Activated T-cell treated with anti-CD3 and anti-CD28 coated beads, Interleukin-2, amount 50 U/mL, for 48 hours (primary cell): Measurements from ENCODE around the gene CTRB1.
"Not testable (repeated sequence)": the region's sequence is repeated elsewhere in the genome, so short reads cannot be mapped to it uniquely, and the experiment has no call there.

Source experiments
- DNase-seq, 2 experiments: peaks; one replicate each; pipeline ENCODE4 v3.0.0-alpha.2; 2020

The CTRB1 gene

DNA sequence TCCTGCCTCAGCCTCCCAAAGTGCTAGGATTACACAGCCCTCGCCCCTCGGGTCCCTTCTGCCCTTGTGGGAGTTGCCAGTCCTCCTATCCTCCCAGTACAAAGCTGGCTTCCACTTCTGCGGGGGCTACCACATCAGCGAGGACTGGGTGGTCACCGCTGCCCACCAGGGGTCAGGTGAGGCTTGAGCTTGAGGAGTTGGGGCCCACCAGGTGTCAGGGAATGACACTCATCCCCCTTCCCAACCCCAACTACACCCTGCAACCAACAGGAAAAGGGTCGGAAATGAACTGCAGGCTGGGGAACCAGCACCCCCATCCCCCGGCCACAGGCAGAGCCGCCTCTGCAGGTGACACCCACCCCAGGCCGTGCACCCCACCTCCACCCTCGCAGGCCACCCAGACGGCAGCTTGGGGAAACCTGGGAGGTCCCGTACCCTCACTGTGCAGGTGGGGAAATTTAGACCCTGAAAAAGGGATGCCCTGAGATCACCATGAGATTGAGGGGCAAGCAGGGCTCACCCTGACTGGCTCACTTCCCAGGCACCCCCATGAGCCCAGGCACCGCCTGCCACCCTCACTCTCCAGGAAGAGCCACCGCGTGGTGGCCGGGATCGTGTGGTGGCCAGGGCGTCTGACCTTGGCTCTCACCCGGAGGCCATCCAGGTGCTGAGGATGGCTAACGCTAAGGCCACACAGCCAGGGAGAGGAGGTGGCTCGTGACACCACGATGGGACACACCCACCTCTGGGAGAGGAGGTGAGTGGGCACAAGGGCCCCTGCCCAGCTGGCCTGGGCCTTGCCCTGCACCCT is 8.0 kb downstream of the CTRB1 start:
- no peak for DNase-seq

DNA sequence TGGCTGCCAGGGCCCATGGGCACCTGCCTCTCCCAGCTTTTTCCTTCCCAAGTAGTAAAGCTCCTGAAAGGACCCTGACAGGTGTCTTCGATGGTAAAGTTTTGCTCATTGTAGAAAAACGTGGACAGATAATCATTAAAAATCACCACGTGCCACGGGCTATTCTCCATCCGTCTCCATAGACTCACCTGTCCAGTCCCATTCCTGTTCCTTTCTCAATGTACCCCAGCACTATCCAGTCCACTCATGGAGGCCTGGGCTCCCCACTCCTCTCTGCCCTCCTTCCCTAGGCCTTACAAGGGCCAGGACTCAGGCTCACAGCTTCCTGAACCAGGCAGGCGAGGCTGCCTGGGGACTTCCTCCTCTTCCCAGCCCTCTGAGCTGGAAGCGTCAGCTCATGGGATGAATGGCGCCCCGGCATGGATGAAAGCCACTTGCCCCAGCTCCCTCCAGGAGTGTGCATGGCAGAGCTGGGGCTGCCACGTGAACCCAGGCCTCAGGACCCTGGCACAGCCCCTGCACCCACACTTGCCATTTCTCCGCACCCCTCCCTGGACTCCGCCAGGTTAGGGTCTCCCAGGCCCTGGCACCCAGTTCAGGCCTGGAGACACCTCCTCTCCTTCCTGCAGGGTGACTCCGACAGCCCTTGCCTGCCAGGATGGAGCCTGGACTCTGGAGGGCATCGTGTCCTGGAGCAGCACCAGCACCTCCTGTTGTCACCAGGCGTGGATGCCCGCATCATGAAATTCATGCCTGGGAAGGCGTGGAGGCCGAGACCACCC is 8.8 kb downstream of the CTRB1 start:
- no peak for DNase-seq

DNA sequence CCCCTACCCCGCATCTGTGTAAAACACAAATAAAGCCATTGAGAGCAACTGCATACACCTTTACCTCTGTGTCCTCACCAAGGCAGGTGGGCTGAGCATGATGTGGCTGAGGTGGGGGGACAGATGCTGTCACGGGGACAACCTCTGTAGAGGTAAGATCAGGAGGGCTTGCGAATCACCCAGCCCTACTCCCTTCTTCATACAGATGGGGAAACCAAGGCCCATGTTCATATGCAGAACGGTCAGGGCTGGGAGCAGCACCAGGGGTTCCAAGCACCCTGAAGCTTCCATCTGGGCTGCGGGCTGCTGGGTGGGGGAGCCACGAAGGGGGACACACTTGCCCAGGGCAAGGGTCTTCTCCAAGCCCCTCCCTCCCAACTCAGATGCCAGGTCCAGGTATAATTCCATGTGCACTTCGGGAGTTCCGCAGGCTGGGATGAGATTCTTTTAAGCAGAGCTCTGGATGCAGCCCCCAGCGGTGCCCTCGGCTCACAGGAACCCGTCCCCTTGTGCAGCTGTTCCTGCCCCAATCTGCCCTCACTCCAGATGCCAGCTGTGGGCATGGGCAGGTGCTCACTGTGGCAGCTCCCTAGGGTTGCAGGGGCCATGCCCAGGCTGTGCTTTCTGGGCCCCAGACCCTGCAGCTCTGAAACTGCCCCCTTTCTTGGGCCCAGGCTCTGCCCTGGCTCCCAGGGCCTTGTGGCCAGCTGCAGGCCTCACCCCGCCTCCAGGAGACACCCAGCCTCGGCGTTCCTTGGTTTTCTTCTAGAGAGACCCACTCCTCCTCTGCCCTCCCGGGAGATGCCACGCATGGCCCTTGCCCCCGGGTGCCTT is 9.6 kb downstream of the CTRB1 start:
- DNase-seq: no peak

DNA sequence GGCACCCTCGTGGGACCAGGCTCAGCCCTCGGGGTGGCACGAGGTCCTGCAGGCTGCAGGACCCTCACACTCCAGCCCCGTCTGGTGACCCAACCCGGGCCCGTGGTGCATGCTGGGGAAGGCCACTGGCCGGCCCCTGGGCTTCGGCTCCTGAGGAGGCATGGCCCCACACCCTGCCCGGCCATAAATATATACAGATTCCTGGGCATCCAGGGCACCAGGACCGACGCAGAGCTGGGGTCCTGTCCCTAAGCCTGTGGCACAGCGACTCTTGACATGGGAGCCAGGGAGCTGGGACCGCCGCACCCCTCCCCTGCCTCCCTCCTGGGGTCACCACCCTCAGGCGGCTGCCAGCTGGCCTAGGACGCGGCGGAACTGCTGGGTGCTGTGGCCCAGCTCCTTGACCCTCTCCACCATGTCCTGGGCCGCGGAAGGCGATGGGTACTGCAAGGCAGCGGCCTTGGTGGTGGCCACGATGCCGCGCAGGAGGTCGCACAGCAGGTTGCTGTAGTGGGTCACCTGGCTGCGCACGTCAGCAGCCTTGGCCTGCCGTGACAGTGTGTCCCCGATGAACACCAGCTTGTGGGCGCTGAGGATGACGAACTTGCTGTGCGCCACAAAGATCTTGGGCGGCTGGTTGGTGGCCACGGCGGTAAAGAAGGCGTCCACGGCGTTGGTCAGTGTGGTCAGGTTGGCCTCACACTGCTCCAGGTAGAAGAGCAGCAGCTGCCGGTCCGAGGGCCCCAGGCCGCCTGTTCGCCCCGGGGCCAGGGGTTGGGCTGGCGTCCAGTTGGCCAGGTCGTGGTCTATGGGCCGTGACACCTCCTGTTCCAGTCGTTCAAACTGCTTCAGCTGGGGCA is 10.6 kb downstream of the CTRB1 start:
- no peak for DNase-seq

DNA sequence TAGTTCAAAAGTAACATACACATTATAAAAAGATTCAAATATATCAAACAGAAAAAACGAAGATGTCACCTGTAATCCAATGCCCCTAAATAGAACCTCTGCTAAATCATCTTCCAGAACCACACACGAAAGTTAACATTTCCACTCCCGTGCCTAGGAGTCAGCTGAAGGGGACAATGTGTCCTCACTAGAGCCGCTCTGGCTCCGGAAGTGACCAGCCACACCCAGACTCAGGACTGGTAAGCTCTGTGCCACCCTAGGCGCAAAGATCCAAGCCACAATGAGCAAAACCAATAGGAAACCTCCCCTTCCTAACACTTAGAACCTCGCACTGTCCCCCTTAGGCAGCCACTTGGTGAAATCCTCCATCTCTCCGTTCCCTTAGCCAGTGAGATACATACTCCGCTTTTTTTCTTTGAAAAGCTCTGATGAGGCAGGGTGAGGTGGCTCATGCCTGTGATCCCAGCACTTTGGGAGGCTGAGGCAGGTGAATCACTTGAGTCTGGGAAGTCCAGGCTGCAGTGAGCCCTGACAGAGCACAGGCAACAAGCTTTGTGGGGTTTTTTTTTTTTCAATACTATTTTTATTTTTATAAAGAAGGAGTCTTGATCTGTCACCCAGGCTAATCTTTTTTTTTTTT is 11.8 kb downstream of the CTRB1 start:
- no peak for DNase-seq

DNA sequence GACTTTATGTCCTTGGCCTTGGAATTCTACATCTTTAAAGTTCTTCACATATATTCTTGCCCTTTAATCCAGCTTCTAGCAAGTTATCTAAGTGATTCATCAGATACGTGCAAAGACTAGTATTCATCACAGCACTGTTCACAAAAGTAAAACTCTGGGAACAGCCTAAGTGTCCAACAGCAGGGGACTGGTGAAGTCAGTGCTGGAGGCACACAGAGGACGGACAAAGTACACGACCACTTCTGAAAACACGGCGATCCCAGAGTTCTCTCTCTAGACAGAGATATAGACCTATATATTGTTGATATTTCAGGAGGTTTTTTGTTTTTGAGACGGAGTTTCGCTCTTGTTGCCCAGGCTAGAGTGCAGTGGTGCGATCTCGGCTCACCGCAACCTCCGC is 12.8 kb downstream of the CTRB1 start:
- DNase-seq: no peak

DNA sequence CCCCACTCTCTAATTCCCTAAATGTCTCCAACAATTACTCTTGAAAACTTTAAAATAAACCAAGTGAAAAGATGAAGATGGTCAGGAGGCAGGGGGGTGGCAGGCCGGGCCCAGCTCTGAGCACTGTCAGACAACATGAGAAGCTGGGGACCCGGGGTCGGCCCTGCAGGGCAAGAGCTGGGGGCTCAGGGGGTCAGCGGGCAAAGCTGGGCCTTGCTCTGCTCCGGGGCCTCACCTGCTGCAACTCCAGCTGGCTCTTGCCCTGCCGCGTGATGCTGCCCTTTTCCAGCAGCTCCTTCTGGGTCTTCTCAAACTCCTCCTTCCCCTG is 14.8 kb downstream of the CTRB1 start:
- DNase-seq: no peak

DNA sequence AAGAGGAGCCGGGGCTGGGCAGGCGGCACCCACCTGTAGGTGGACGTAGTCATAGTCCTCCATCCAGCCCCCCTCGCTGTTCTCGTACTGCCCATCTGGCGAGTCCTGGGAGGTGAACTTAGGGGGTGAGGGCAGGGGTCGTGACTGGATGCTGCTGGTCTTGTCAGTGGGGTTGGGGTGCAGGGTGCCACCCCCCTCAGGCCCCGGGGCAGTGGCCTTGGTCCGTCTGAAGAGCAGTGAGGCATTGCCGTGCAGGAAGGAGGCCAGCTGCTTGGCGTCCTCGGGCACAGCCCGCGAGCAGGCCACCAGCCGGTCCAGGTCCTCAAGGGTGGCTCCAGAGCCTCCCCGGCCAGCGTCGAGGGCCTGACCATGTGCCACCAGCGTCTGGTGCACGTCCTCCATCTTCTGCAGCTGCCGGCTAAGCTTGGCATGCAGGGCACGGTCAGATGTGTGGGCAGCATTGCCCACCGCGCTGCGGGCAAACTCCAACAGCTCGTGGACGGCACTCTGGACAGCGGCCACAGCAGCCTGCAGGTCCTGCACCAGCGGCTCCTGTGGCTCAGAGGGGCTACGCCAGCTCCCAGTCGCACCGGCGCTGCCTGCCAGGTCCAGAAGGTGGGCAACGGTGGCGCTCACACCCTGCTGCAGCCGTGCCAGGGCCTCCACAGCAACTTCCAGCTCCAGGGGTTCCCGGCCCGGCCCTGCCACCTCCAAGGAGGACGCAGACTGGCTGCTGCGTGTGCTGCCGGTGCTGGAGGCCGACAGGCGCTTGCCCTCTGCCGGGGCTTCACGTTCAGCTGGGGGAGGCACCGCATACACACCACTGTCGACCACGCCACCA is 16.3 kb downstream of the CTRB1 start:
- DNase-seq: no peak

DNA sequence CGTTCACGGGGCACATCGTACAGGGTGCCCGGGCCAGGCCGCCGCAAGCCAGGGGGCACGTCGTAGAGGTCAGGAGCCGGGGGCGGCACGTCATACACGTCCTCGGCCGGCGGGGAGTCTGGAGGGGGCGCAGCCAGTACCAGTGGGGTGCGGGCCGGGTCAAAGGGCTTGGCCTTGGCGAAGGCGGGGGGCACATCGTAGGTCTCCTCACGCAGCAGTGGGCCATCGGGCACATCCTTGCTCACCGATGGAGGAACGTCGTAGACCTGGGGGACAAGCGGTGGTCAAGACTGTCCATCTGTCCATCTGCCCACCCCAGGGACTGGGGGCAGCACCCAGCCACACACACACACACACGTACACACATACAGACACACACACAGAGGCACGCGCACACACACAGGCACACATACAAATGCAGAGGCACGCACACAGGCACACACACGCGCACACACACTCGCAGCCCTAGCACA is 17.0 kb downstream of the CTRB1 start:
- no peak for DNase-seq

DNA sequence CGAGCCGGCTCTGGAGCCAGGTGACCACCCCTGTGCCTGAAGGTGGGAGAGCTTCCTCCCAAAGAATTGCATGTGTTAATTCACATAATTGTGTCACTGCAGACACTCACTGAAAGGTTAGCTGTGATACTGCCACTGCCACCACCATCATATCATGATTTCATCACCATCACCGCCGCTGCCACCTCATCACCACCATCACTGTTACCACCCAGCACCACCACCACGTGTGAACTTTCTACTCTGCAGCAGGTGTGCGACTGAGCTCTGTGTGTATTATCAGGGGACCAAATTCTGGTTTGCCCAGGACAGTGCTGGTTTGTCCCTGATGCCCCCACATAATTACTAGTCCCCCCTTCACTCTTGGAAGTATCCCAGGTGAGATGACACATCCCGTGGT is 17.4 kb downstream of the CTRB1 start:
- peak; percentile 49 to 62 for DNase-seq

DNA sequence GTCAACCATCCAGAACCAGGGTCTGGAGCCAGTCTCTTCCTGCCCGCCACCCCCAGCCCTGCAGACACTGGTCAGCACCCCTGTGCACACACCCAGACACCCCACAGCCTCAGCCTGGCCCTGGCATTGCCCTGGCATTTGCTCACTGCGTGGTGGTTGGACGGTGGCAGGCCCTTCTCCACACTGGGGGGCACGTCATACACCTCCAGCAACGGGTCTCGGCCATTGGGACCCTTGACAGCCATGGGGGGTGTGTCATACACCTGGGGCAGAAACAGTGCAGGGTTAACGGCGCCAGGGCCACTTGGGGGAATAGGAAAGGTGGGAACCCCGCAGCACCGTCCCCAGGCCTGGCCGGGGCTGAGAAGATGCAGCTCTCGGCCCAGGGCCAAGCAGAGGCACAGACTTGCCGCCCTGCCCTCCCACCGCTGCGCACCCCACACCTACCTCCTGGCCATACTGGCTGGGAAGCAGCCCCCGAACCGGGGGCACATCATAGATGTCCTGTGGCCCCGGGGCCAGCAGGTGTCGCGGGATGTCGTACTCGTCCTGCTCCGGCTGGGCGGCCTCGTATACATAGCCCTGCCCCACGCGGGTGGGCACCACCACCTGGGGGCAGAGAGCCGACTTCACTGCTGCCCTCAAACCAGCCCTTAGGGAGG is 18.1 kb downstream of the CTRB1 start:
- DNase-seq: no peak

DNA sequence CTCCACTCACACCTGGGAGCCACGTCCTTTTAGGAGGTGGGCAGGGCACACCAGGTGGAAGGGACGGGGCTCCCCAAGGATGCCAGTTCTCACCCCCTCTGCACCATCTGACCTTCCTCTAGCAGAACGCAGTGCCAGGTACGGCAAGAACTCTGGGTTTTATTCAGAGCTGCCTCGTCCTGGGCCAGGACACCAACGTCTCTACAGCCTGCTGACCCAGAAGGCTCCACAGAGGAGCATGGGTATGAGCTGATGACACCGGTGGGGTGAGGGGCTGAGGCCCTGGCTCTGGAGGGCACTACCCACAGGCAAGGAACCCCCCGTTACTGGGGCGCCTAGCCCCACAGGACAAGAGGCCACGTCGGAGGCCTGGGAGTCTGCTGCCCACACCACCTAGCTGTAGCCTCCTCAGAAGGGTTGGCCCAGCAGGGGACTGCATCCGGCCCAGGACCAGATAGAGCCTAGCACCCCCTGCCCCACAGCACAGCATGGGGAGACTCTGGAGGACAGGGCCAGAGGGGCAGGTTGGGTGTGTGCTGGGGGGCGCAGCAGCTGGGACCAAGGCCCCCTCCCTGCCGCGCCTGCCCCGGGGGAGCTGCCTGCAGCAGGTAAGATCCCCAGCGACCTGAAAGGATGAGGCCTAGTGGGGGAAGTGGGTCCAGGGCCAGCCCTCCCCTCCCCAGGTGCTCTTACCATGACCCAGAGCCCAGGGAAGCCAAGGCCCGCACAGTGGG is 18.8 kb downstream of the CTRB1 start:
- DNase-seq: no peak

DNA sequence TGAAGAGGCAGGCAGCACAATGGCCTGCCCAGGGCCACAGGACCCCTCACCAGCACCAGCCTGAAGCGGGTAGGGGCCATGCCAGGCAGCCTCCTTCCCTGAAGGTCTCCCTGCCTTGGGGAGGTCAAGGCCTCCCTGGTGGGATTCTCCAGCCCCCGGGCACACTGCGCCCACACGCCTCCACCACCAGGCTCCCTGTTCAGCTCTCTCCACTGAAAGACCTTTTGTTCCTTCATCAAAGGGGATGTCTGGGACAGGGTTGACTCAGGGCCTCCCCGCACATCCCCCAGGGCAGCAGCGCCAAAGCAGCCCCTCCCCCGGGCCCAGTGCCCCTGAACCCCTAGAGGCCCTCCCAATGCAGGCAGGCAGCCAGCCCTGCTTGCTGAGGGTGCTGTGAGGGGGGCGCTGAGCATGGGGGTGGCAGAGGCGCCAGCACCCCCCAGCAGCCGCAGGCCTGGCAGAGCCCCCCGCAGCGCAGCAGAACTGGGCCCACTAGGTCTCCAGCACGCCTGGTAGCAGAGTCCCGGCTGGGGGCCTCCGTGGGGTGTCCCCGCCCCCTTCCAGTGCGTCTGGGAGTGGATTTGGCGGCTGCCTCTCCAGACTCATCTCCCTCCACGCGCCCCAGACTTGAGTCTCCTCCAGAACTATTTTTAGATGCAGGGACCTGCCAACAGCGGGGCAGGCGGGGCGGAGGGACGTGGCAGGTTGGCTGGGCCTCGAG is 19.5 kb downstream of the CTRB1 start:
- DNase-seq: no peak

DNA sequence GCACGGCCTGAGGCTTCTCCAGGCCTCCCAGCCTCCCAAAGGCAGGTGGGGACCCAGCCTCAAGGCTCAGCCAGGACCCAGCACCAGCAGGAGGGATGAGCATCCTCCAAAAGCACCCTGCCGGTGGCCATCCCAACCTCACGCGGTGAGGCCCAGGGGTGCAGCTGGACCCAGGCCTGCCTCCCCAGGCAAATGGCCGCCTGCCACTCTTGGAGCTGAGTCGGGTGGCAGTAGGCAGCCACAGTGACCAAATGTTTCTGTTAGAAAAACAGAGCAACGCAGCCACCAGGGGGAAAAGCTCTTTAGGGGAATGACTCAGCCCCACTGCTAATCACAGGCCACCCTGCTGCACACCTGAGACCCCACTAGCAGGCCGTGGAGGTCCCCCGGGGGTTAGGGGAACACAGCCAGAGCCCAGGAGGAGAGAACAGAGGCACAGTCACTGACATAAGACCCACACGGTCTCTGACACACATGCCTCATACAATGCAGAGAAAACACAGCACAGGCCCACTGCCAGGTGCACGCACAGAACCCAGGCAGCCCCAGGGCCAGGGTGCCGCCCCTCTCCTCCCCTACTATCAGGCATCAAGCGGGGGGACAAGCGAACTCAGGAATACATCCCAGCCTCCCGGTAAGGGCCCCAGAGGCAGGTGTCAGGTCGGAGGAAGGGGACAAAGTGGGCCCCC is 20.2 kb downstream of the CTRB1 start:
- DNase-seq: no peak

DNA sequence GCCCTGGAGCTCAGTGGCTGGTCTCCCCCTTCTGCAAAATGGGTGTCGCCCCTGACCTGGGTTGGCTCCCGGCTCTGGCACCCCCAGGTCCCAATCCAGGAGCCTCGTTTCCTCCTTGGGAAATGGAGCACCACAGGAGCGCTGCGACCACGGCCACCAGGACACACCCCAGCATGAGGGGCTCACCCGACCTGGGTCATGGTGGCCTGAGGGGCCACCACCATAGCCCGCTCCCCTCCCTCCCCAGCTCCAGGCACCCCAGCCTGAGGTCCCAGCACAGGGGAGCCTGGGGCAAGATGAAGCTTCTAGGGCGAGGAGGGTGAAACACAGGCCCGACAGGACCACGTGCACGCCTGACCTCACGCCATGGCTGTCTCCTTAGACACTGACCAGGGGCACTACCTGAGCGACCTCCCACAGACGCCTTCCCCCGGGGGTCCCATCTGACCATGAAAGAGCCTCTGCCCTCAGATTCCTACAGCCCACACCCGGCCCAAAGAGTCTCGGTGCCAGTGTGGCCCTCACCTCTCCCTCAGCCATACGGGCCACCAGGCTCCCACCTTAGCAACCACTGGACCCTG is 20.8 kb downstream of the CTRB1 start:
- no peak for DNase-seq

DNA sequence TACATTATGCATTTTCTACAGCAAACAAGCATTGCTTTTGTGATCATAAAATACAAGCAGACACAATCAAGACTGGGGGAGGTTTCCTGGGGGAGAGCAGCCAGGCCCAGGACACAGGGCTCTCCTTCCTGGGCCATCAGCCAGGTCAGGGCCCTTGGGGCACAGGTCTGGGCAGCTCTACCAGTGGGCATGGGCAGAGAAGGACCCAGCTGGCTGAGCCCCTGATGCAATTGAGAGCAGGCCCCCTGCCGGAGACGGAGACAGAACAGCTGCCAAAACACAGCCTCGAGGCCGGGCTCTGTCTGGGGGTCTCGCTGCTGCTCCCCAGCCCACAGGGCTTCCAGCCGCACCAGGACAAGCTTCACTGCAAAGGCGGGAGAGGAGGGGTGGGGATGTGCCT is 21.8 kb downstream of the CTRB1 start:
- not testable (repeated sequence) for DNase-seq

DNA sequence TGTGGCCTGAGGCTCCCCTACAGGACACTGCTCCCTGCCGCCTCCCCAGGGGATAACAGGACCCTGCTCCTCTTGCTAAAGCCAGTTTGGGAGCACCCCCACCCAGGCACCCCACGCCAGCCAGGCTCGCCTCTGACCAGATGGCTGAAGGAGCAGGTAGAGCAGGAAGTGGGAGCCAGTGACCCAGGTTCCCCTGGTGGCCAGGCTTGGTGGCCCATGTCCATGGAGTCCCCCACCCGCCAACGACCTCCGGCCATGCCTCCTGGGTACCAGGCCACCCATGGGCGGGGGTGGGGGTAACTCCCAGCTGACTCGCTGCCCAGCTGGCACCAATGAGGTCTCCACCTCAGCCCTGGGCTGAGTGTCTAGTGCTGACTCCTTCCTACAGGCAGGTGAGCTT is 22.6 kb downstream of the CTRB1 start:
- DNase-seq: no peak

DNA sequence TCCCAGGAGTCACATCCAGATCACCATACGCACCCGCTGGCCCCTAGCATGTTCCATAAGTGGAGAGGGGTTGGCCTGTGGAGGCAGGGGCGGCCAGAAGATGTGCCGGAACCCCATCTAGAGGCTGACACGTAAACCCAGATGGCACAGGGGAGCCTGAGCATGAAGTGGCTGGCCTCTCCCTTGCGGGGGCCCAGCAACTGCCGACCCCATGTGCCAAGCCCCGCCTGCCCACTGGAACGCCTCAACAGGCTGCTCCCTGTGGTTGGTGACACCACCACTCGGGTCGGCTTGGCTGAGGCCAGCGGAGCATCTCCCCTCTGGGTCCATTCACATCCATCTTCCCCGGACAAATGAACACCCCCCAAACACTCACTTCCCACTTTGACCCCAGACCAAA is 23.2 kb downstream of the CTRB1 start:
- DNase-seq: no peak
